ENCODE data around the gene INPP4B. TPM values are rescaled to one million over a fixed set of nuclear protein-coding genes. Genes with fewer than 3 reads are reported as not detected.
A peak's percentile ranks its signal among the peaks of the same experiment; 100 is the strongest.

INPP4B gene
- total RNA-seq, 1 experiment from 2014 or later: 14.3 TPM

DNA sequence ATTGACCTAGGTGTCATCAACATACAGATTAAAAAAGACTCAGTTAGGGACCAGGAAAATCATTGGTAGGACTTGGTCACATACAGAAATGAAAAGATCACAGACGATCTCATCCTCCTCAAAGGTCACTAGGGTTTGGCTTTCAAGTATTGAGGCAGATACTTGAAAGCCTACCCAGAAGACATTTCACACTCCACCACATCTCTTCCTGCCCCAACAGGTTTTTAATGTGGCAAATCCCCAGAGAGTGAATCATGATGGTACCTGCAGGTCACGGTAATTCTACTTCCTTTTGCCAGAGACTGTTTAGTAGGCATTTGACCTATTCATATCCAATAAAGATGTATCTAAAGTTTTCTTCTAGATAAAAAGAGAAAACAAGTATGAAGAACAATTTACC lies 44.1 kb downstream of the INPP4B start:
- TF ChIP-seq SP1 (IDR thresholded peaks at IDR 0.05; ENCODE audit: low read depth) (peak; percentile 26; the same call in 1 of the 2 replicates), FOSL1 (IDR thresholded peaks at IDR 0.05; ENCODE audit: low read depth) (0 out of 2 replicates have a peak, but pooled peaks have one; percentile 20), YY1 (IDR thresholded peaks at IDR 0.05; ENCODE audit: extremely low read depth, insufficient replicate concordance, low read depth, low read length) (no peak), RAD21 (IDR thresholded peaks at IDR 0.05; ENCODE audit: low read depth) (no peak), CBX3 (IDR thresholded peaks at IDR 0.05; ENCODE audit: low read depth) (0 out of 2 replicates have a peak, but pooled peaks have one; percentile 41)

GRCh38 chr4:142781114-142781513 lies 65.0 kb downstream of the INPP4B start:
- Histone ChIP-seq H2AFZ (ENCODE audit: low read depth, low read length, poor library complexity, severe bottlenecking) (peak overlapping the region; percentile 91), H4K20me1 (ENCODE audit: insufficient read depth) (no peaks in the 10 kb centered on the region), H3K27ac (ENCODE audit: low read depth, low read length) (no peak overlapping the region), H3K9me3 (ENCODE audit: control insufficient read depth in 1 of 2, insufficient read depth in 1 of 2, low read depth in 1 of 2, low read length in 2 of 2) (no peaks in the 10 kb centered on the region), H3K9me2 (ENCODE audit: insufficient read depth) (peaks cover 3% of the 10 kb centered on the region; the same call in 1 of the 2 replicates), H3K27me3 (ENCODE audit: insufficient read depth, low read length) (no peaks in the 10 kb centered on the region), H3K79me2 (ENCODE audit: insufficient read depth, low read length) (no peaks in the 10 kb centered on the region), H3K36me3 (ENCODE audit: control insufficient read depth in 1 of 2, insufficient read depth in 2 of 2, low read length in 2 of 2) (no peaks in the 10 kb centered on the region), H3K4me3 (replicated peaks in 1 of 2; ENCODE audit: low read depth in 1 of 2, low read length in 2 of 2) (no peak overlapping the region), H3K4me2 (ENCODE audit: low read length) (0 out of 2 replicates have a peak overlapping the region, but pooled peaks have one; percentile 22), H3K4me1 (ENCODE audit: control insufficient read depth in 1 of 2, insufficient read depth in 2 of 2, low read length in 2 of 2) (peaks cover 5 to 14% of the 10 kb centered on the region in 2 experiments; a peak in 3 of 4 replicates), H3K9ac (ENCODE audit: low read length) (no peak overlapping the region)
- peak; percentile 63; the same call in 1 of the 2 replicates for ATAC-seq
- ChIA-PET CTCF (no interaction called here), RAD21 (ENCODE audit: low non-redundant PET in 1 of 2, low total read pairs in 2 of 2, uncharacterized antibody in 2 of 2, unreplicated experiment in 2 of 2) (no interaction called here), POLR2A (no interaction called here)
- DNase-seq (ENCODE audit: low read depth, low spot score): peak; percentile 19
- intact Hi-C loops (cut with micrococcal nuclease): no loop called here
- BruUV-seq (replicated peaks): no TSS peak
- TF ChIP-seq JUND (IDR thresholded peaks at IDR 0.05) (peak; percentile 34; the same call in 1 of the 2 replicates), POLR2AphosphoS5 (IDR thresholded peaks at IDR 0.05; ENCODE audit: low read depth, low read length) (no peak)

More for the DNA sequence above, 44.1 kb downstream of the INPP4B start:
- no peaks in the 10 kb centered on the region for H3K9me3 ChIP-seq (ENCODE audit: control insufficient read depth in 1 of 2, insufficient read depth in 1 of 2, low read depth in 1 of 2, low read length in 2 of 2)
- no peak overlapping the region for H3K27ac ChIP-seq (ENCODE audit: low read depth, low read length)
- no TSS peak for BruUV-seq (replicated peaks)
- DNase-seq (ENCODE audit: low read depth, low spot score) (no peak), ATAC-seq (no peak)
- no peak overlapping the region for H3K9ac ChIP-seq (ENCODE audit: low read length)
- no peaks in the 10 kb centered on the region for H3K27me3 ChIP-seq (ENCODE audit: insufficient read depth, low read length)
- H3K4me1 ChIP-seq (ENCODE audit: control insufficient read depth in 1 of 2, insufficient read depth in 2 of 2, low read length in 2 of 2): peaks cover 6 to 9% of the 10 kb centered on the region in 2 experiments; a peak in 3 of 4 replicates
- RAD21 ChIA-PET (ENCODE audit: low non-redundant PET in 1 of 2, low total read pairs in 2 of 2, uncharacterized antibody in 2 of 2, unreplicated experiment in 2 of 2): no interaction called here
- POLR2A ChIA-PET: no interaction called here
- H3K4me2 ChIP-seq (ENCODE audit: low read length): peak overlapping the region; percentile 34; the same call in 1 of the 2 replicates
- intact Hi-C loops (cut with micrococcal nuclease): no loop called here
- no peaks in the 10 kb centered on the region; the same call in 1 of the 2 replicates for H3K9me2 ChIP-seq (ENCODE audit: insufficient read depth)
- H4K20me1 ChIP-seq (ENCODE audit: insufficient read depth): no peaks in the 10 kb centered on the region
- no peak overlapping the region for H2AFZ ChIP-seq (ENCODE audit: low read depth, low read length, poor library complexity, severe bottlenecking)
- no peak overlapping the region for H3K4me3 ChIP-seq (replicated peaks in 1 of 2; ENCODE audit: low read depth in 1 of 2, low read length in 2 of 2)
- CTCF ChIA-PET: no interaction called here
- no peaks in the 10 kb centered on the region for H3K79me2 ChIP-seq (ENCODE audit: insufficient read depth, low read length)
- H3K36me3 ChIP-seq (ENCODE audit: control insufficient read depth in 1 of 2, insufficient read depth in 2 of 2, low read length in 2 of 2): no peaks in the 10 kb centered on the region
